Epidermal melanocyte (primary cell): ENCODE data around the gene ADGRV1.
"Not testable (repeated sequence)": the region's sequence is repeated elsewhere in the genome, so short reads cannot be mapped to it uniquely, and the experiment has no call there.

Source experiments
- DNase-seq: peaks from one replicate; pipeline ENCODE4 v3.0.0; 2011; ENCODE audit warnings: low spot score; ENCODE audit not compliant: insufficient read length

Gene ADGRV1

GRCh38 chr5:90593083-90593482 lies 34.5 kb downstream of the ADGRV1 start:
- not testable (repeated sequence) for DNase-seq

- not testable (repeated sequence) for DNase-seq
These were observed 37.2 kb downstream of the ADGRV1 start for GRCh38 chr5:90595766-90596165.

GRCh38 chr5:90598293-90598692 lies 39.7 kb downstream of the ADGRV1 start:
- DNase-seq, result no peak

DNA sequence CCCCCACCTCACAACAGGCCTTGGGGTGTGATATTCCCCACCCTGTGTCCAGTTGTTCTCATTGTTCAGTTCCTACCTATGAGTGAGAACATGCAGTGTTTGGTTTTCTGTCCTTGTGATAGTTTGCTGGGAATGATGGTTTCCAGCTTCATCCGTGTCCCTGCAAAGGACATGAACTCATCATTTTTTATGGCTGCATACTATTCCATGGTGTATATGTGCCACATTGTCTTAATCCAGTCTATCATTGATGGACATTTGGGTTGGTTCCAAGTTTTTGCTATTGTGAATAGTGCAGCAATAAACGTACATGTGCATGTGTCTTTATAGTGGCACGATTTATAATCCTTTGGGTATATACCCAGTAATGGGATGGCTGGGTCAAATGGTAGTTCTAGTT lies 41.7 kb downstream of the ADGRV1 start:
- not testable (repeated sequence) for DNase-seq

- no peak for DNase-seq
These were observed 42.9 kb downstream of the ADGRV1 start for GRCh38 chr5:90601468-90601867.

GRCh38 chr5:90602681-90603080 lies 44.1 kb downstream of the ADGRV1 start:
- no peak for DNase-seq

DNA sequence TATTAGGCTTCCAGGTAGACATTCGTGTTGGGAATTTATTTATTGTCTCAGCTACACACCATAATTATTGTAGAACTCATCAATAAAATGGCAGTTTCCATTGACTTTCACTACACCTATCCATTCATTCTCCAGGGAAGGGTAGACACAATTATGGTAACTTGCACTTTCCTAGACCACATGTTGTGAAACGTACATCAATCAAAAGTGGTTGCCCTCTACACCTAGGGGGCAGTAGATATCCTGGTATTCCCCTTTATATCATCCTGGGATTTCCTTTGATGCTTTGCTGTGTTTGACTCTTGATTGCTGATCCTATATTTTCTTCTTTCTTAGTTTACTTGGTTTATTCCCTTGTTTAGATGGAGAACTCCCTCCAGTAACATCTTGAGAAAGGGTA lies 47.9 kb downstream of the ADGRV1 start:
- no peak for DNase-seq

DNA sequence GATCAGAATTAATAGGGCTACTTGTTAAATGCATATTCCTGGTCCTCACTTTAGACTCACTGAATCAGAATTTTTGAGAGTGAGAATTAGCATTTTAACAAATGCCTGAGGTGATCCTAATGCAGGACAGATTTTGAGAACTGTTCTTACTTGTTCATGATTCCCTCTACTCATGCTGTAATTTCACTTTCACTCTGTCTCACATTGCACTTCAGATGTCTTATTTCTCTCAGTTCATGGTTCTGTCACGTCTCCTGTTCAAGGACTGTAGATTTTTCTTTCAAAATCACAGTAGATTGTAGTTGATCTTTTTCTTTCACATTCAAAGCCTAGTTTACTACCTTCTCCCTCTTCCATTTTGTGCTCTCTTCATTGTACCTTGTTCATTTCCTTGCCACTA lies 54.3 kb downstream of the ADGRV1 start:
- DNase-seq, result no peak

- DNase-seq, result no peak
These were observed 54.9 kb downstream of the ADGRV1 start for GRCh38 chr5:90613459-90613858.

- DNase-seq, result no peak
These were observed 55.4 kb downstream of the ADGRV1 start for GRCh38 chr5:90613918-90614504.

DNA sequence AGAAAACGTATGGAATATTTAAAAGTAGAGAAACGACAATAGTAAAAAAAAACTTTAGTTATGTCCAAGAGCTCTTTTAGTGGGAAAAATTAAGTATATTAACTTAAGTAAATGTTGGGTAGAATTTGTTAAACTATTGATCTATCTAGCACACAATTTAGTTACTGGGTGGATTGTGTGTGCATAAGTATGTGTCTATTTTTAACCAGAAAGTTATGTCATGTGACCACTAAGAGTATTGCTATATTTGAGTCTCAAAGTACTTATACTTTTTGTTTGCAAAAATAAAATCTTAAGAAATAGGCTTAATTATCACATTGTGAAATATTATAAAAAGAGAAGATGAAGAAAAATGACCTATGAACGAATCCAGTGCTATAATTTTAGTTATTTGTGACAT lies 56.8 kb downstream of the ADGRV1 start:
- DNase-seq, result no peak

GRCh38 chr5:90618071-90618470 lies 59.5 kb downstream of the ADGRV1 start:
- DNase-seq, result no peak

- not testable (repeated sequence) for DNase-seq
These were observed 61.2 kb downstream of the ADGRV1 start for GRCh38 chr5:90619762-90620161.

GRCh38 chr5:90621848-90622247 lies 63.3 kb downstream of the ADGRV1 start:
- no peak for DNase-seq

GRCh38 chr5:90626493-90626892 lies 67.9 kb downstream of the ADGRV1 start:
- no peak for DNase-seq

DNA sequence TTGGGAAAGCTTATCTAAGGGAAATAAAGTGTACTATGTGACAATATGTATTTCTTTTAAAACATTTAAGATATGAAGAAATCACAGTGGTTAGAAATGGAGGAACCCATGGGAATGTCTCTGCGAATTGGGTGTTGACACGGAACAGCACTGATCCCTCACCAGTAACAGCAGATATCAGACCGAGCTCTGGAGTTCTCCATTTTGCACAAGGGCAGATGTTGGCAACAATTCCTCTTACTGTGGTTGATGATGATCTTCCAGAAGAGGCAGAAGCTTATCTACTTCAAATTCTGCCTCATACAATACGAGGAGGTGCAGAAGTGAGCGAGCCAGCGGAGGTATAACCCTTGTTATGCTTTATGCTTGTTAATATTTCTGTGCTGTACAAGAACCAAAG lies 69.9 kb downstream of the ADGRV1 start:
- DNase-seq, result no peak

DNA sequence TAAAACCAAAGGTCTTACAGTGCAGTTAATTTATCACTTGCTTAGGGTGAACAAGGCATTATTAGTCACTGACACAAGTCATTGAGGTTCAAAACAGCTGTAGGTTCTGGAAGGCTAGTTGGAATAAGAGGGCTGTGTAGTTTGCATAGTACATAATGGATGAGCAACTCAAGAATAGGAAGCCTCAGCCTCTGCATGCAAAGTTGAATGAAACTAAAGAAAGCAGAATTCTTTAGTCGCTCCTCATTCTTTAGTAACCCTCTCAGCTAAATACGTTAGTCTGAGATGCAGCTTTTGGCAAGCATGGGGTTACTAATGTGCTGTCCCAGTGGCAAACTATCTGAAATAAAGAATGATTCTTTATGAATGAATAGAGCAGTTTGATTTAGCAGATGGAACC lies 74.2 kb downstream of the ADGRV1 start:
- no peak for DNase-seq

DNA sequence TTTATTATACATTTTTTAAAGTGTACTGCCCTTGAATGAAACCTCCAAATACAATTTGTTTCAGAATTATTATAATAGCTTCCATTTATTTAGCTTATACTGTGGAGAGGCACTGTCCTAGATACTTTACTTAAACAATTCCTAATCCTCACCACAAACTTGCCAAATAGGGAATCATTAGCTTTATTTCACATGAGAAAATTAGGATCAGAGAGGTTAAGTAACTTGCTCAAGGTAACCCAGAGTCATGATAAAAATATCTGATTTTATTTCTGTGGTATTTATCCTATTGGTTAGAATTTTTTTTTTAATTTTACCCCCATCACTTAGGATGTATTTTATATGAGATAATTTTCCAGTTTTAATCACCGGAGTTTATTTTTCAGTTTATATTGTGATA lies 78.4 kb downstream of the ADGRV1 start:
- DNase-seq, result no peak

DNA sequence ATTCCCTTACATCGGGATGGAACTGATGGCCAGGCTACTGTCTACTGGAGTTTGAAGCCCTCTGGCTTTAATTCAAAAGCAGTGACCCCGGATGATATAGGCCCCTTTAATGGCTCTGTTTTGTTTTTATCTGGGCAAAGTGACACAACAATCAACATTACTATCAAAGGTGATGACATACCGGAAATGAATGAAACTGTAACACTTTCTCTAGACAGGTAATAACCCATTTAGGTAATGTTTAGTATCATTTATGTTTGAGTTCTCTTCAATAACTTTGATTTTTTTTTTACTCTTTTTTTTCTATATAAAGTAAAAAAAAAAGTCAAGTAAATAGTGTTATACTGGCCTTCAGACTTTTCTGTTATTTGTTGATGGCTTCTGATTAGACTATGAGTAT lies 79.1 kb downstream of the ADGRV1 start:
- no peak for DNase-seq

DNA sequence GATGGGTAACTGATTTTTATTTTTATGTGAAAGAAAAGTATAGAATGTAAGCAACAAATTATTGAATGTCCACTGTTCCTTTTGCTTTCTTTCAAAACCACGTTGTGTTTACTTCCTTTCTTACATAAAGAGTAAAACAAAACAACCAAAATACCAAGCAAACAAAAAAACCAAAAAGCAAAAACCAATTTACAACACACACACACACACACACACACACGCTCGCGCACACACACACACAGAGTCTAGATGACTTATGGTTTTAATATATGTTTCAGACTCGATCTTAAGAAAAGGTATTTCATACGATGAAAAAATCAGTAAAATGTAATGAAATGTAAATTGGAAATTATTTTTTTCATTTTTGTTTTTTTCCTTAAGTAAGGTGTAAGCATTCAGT lies 80.3 kb downstream of the ADGRV1 start:
- no peak for DNase-seq

GRCh38 chr5:90640484-90641059 lies 82.0 kb downstream of the ADGRV1 start:
- DNase-seq, result no peak

DNA sequence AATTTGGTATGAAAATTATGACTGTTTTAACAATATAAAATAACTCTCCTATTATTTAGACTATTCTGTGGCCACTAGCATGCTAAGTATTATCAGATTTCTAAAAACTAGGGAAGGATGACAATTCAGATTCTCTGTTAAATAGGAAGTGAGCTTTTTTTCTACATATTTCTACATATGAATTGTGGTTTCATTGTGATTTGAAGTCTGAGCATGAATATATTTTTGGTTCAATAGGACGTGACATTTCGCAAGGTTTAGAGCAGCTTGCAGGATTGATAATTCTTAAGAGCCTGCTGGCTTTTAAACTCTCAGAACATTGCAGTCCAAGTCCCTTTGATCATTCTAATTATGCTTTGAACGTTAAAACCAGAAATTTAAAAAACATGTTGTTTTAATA lies 82.9 kb downstream of the ADGRV1 start:
- no peak for DNase-seq

GRCh38 chr5:90642706-90643229 lies 84.2 kb downstream of the ADGRV1 start:
- no peak for DNase-seq
